ENCODE measurements around the gene VSTM2A.

DNA sequence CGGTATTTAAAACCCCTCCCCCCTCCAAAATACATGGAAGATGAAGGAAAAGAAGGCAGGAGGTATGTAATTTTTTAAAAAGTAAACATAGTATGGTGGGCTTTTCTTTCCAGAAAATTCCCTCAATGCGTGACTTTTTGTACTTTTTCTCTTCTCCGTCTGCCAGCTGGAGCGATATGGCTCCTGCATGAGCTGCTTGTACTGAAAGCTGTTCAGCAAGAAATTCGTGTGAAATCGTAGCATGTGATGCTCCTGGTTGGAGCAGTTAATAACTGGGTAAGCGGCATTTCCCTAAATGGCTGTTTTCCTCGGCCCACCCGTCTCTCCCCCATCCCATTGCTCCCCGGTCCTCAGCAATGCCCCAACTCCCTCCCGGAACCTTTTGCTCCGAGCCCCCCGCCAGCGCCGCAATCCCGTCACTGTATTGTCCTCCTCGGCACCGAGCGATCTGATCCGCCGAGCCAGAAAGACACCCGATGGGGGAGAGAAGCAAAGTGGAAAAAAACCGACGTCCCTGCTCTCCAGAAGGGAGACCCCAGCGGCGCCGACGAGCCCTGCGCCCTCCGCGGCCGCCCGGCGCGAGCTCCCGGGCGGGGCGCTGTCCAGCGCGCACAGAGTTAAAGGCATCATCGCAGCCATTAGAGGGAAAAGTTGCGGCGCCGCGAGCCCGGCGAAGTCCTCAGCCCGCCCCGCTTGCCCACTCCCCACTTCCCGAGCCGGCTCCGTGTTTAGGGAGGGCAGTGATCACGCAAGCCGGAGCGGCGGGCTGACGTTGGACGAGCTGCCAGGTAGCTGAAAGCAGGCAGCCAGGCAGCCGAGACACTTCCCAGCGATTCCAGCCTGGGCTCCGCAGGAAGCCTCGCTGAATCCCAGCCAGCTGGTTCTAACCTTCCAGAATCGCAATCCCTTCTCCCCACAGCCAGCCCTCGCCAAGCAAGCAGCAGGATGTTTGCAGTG is at the start of gene VSTM2A:
- TF ChIP-seq, protein P1, sequence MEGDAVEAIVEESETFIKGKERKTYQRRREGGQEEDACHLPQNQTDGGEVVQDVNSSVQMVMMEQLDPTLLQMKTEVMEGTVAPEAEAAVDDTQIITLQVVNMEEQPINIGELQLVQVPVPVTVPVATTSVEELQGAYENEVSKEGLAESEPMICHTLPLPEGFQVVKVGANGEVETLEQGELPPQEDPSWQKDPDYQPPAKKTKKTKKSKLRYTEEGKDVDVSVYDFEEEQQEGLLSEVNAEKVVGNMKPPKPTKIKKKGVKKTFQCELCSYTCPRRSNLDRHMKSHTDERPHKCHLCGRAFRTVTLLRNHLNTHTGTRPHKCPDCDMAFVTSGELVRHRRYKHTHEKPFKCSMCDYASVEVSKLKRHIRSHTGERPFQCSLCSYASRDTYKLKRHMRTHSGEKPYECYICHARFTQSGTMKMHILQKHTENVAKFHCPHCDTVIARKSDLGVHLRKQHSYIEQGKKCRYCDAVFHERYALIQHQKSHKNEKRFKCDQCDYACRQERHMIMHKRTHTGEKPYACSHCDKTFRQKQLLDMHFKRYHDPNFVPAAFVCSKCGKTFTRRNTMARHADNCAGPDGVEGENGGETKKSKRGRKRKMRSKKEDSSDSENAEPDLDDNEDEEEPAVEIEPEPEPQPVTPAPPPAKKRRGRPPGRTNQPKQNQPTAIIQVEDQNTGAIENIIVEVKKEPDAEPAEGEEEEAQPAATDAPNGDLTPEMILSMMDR (IDR thresholded peaks at IDR 0.05; ENCODE audit: low read depth, low read length) = no peak
- TF ChIP-seq EZH2phosphoT487 (IDR thresholded peaks at IDR 0.05; ENCODE audit: low read depth) = no peak
